Keratinocyte (primary cell): ENCODE data around the gene SCUBE2.

Experiments
- CTCF ChIP-seq, 3 experiments: IDR thresholded peaks in 1 of 3; conservative IDR thresholded peaks in 1 of 3; optimal IDR thresholded peaks in 1 of 3; 2 replicates in 2 of 3; 3 replicates in 1 of 3; pipeline versions ENCODE3 to v1.5.1; 2011; ENCODE audit warnings: low read length in 3 of 3, mild to moderate bottlenecking in 3 of 3, moderate library complexity in 2 of 3, control low read depth in 1 of 3, inconsistent platforms in 1 of 3; ENCODE audit not compliant: insufficient read depth in 2 of 3; ENCODE audit errors: extremely low read depth in 1 of 3
- EZH2 ChIP-seq: IDR thresholded peaks from one replicate; pipeline ENCODE4 v1.6.1; 2012; ENCODE audit warnings: inconsistent platforms, mild to moderate bottlenecking, low read length, moderate library complexity

- no peak for TF ChIP-seq EZH2
- TF ChIP-seq CTCF (optimal IDR thresholded peaks at IDR 0.05 in 1 of 3, IDR thresholded peaks at IDR 0.05 in 1 of 3, conservative IDR thresholded peaks at IDR 0.05 in 1 of 3; ENCODE audit: extremely low read depth in 1 of 3, insufficient read depth in 2 of 3, low read length in 3 of 3) = no peak
These were observed 18.7 kb upstream of the SCUBE2 start for GRCh38 chr11:9109858-9110731.
